GM19467 (cell line): Measurements from ENCODE around the gene SLC47A2.
A peak's percentile ranks its signal among the peaks of the same experiment; 100 is the strongest.
"Not testable (repeated sequence)": the region's sequence is repeated elsewhere in the genome, so short reads cannot be mapped to it uniquely, and the experiment has no call there.

Experiments
- ATAC-seq: cut with Tn5 transposase; IDR thresholded peaks from one replicate; pipeline ENCODE4 v1.9.1; 2021; ENCODE audit warnings: mild to moderate bottlenecking, moderate library complexity; ENCODE audit not compliant: unreplicated experiment

SLC47A2 gene

GRCh38 chr17:19672009-19672750 lies 44.2 kb downstream of the SLC47A2 start:
- no peak for ATAC-seq

- no peak for ATAC-seq
Measured at GRCh38 chr17:19671433-19671832, 45.0 kb downstream of the SLC47A2 start.

GRCh38 chr17:19670908-19671307 lies 45.5 kb downstream of the SLC47A2 start:
- no peak for ATAC-seq

GRCh38 chr17:19669680-19670079 lies 46.7 kb downstream of the SLC47A2 start:
- ATAC-seq, result not testable (repeated sequence)

GRCh38 chr17:19664821-19665181 lies 51.6 kb downstream of the SLC47A2 start:
- ATAC-seq, result no peak

GRCh38 chr17:19664136-19664820 lies 52.1 kb downstream of the SLC47A2 start:
- no peak for ATAC-seq

GRCh38 chr17:19663097-19663496 lies 53.3 kb downstream of the SLC47A2 start:
- ATAC-seq, result no peak

GRCh38 chr17:19661121-19661520 lies 55.3 kb downstream of the SLC47A2 start:
- ATAC-seq, result no peak

- no peak for ATAC-seq
Measured at GRCh38 chr17:19660219-19660870, 56.0 kb downstream of the SLC47A2 start.

- ATAC-seq, result no peak
Measured at GRCh38 chr17:19659366-19660177, 56.8 kb downstream of the SLC47A2 start.

- no peak for ATAC-seq
Measured at GRCh38 chr17:19656851-19657581, 59.4 kb downstream of the SLC47A2 start.

- no peak for ATAC-seq
Measured at GRCh38 chr17:19656336-19656735, 60.0 kb downstream of the SLC47A2 start.

- ATAC-seq, result no peak
Measured at GRCh38 chr17:19654896-19655295, 61.5 kb downstream of the SLC47A2 start.

- no peak for ATAC-seq
Measured at GRCh38 chr17:19654342-19654886, 62.0 kb downstream of the SLC47A2 start.

- no peak for ATAC-seq
Measured at GRCh38 chr17:19652595-19652994, 63.8 kb downstream of the SLC47A2 start.

- no peak for ATAC-seq
Measured at GRCh38 chr17:19651451-19652238, 64.7 kb downstream of the SLC47A2 start.

GRCh38 chr17:19650826-19651225 lies 65.6 kb downstream of the SLC47A2 start:
- no peak for ATAC-seq

- no peak for ATAC-seq
Measured at GRCh38 chr17:19649274-19649541, 67.2 kb downstream of the SLC47A2 start.

- peak; percentile 90 for ATAC-seq
Measured at GRCh38 chr17:19648475-19649273, 67.7 kb downstream of the SLC47A2 start, which contains the start of gene ALDH3A2. Gene ALDH3A2 (plus strand): TSS chr17:19648751. CDS start chr17:19648972, 221 bp downstream.
